Measurements from ENCODE around the gene PAPPA. TPM values are rescaled to one million over a fixed set of nuclear protein-coding genes. Genes with fewer than 3 reads are reported as not detected.

The PAPPA gene
- total and polyA plus RNA-seq, 8 donors, result 0.45 to 11.7 (median 1.9) TPM

DNA sequence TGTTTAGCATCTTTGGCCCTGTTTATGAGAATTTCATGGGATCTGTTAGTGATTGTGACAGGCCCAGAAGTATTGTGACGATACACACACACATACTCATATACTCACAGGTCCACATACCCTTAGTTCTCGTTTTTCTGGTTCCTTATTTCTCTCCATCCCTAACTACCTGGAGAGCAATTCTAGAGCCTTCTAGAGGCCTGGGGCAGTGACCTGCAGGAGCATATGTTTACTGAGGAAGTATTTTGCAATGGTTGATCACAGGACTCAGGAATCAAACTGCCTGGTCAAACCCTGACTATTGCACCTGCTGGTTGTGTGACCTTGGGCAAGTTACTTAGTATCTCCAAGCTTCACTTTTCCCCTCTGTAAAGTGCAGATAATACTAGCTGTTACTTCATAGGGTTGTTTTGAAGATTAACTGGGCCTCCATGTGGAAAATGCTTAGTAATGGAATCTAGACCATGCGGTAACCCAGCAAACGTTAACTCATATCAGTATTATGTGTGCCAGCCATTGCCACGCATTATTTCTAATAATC is 8.7 kb downstream of the PAPPA start:
- H3K27ac ChIP-seq, result no peak overlapping the region

DNA sequence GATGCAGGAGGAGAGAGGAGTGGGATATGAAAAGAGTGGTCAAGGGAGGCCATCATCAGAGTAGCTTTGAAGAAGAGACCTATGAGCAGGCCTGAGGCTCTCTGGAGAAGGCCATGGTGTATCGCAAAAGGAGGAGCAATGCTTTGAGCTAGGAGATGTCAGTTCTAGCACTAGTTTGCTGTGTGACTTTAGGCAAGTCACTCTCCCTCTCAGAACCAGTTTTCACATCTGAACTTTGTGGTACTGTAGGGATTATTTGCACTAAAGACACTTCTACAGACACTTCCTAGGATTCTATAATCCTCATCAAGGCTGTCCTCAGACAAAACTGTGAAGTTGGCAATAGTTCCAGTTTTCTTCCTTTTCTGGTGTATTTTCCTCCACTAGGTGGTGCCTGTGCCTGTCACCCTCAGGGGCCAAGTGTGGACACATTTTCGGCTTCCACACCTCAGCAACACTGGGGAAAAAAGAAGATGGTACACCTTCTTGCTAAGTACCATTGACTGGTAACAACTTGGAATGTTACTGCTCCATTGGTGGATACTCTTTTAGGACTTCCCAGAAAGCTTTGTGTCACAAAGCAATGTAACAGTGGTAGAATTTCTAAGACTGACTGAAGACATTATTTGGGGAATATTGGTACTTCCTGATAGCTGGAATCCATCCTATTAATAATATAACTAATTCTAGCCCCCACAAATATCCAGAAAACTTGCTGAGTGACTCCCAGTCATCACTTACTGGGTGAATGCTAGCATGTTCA is 9.9 kb downstream of the PAPPA start:
- DNase-seq, result no peak
- Histone ChIP-seq H3K27ac (no peak overlapping the region), H3K4me1 (no peaks in the 10 kb centered on the region), H3K36me3 (no peaks in the 10 kb centered on the region), H3K27me3 (peaks cover 0 to 2% (median 0%) of the 10 kb centered on the region in 3 donors), H3K4me3 (no peak overlapping the region), H3K9me3 (no peaks in the 10 kb centered on the region)
- 74 to 91% (median 87%) methylated on average over 2 of the region's 2 CpGs for WGBS, 5 donors
- intact Hi-C loops (cut with DNase I; ENCODE audit: low total_unique reads), result no loop called here
- TF ChIP-seq POLR2AphosphoS5 (IDR thresholded peaks at IDR 0.05), result no peak
- TF ChIP-seq, protein P1, sequence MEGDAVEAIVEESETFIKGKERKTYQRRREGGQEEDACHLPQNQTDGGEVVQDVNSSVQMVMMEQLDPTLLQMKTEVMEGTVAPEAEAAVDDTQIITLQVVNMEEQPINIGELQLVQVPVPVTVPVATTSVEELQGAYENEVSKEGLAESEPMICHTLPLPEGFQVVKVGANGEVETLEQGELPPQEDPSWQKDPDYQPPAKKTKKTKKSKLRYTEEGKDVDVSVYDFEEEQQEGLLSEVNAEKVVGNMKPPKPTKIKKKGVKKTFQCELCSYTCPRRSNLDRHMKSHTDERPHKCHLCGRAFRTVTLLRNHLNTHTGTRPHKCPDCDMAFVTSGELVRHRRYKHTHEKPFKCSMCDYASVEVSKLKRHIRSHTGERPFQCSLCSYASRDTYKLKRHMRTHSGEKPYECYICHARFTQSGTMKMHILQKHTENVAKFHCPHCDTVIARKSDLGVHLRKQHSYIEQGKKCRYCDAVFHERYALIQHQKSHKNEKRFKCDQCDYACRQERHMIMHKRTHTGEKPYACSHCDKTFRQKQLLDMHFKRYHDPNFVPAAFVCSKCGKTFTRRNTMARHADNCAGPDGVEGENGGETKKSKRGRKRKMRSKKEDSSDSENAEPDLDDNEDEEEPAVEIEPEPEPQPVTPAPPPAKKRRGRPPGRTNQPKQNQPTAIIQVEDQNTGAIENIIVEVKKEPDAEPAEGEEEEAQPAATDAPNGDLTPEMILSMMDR (IDR thresholded peaks at IDR 0.05), result peak in 3 of 7 experiments; percentile 17 to 39 (median 22)

More for the DNA sequence above, 8.7 kb downstream of the PAPPA start:
- Histone ChIP-seq H3K9me3 (no peaks in the 10 kb centered on the region), H3K27me3 (peaks cover 0 to 13% (median 0%) of the 10 kb centered on the region in 3 donors), H3K36me3 (no peaks in the 10 kb centered on the region), H3K4me3 (no peak overlapping the region), H3K4me1 (peaks cover 0 to 3% (median 0%) of the 10 kb centered on the region in 4 donors)
- DNase-seq, result peak in 1 of 2 donors; percentile 20
- intact Hi-C loops (cut with DNase I; ENCODE audit: low total_unique reads), result no loop called here
- 51 to 71% (median 62%) methylated on average over 5 of the region's 5 CpGs for WGBS, 5 donors
- no peak for TF ChIP-seq POLR2A (IDR thresholded peaks at IDR 0.05)

DNA sequence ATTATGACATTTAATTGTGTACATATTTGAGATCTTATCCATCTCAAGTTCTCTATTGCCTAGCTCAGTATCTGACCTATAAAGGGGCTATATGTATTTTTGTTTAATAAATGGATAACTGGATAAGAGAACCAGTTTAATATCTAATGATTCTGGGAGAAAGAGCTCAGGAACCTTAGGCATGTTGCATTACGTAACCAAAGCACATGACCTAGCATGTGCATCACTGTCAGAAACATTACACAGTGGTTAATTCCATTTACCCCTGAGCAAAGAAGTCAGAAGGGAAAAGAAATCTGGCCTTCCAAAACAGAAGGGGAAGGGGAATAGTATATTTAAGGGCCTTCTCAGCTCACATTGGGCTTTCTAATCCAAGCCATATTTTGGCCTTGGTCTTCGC is 12.3 kb downstream of the PAPPA start:
- no peak for DNase-seq
- Histone ChIP-seq H3K4me1 (no peaks in the 10 kb centered on the region), H3K36me3 (no peaks in the 10 kb centered on the region), H3K27ac (no peak overlapping the region), H3K4me3 (no peak overlapping the region), H3K27me3 (no peaks in the 10 kb centered on the region), H3K9me3 (no peaks in the 10 kb centered on the region)
- intact Hi-C loops (cut with DNase I; ENCODE audit: low total_unique reads), result no loop called here
- WGBS, 5 donors, result 72 to 91% (median 77%) methylated on average over 2 of the region's 2 CpGs
- no peak for TF ChIP-seq EP300 (IDR thresholded peaks at IDR 0.05)
- TF ChIP-seq POLR2AphosphoS5 (IDR thresholded peaks at IDR 0.05), result no peak
- TF ChIP-seq POLR2A (IDR thresholded peaks at IDR 0.05), result no peak
- TF ChIP-seq, protein P1 (IDR thresholded peaks at IDR 0.05), result no peak

DNA sequence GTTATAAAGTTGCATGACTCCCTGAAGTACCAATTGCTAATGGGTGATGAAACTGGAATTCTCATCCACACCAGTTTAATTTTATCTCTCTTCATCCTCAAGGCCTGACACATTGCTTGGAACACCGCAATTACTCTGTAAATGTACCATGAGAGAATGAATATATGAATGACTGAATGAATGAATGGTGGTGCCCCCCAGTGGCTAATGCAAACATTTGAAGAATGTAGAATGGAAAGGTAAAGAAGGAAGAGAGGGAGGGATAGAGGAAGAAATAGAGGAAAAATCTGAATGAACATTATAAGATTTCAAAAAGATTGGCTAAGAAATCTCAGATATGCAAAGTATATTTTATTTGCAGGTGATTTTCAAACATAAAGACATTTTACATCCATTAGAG is 13.1 kb downstream of the PAPPA start:
- no peak overlapping the region for H3K4me3 ChIP-seq
- WGBS, 5 donors, result 94 to 100% (median 99%) methylated on average over 1 of the region's 1 CpG
- intact Hi-C loops (cut with DNase I; ENCODE audit: low total_unique reads), result no loop called here

More for the DNA sequence above, 13.1 kb downstream of the PAPPA start:
- no peaks in the 10 kb centered on the region for H3K9me3 ChIP-seq
- no peak overlapping the region for H3K27ac ChIP-seq
- H3K27me3 ChIP-seq, result no peaks in the 10 kb centered on the region
- H3K4me1 ChIP-seq, result no peaks in the 10 kb centered on the region
- H3K36me3 ChIP-seq, result no peaks in the 10 kb centered on the region
- no peak for DNase-seq
- TF ChIP-seq EP300 (IDR thresholded peaks at IDR 0.05), result no peak
- TF ChIP-seq, protein P1 (IDR thresholded peaks at IDR 0.05), result no peak
- TF ChIP-seq POLR2A (IDR thresholded peaks at IDR 0.05), result no peak
- no peak for TF ChIP-seq POLR2AphosphoS5 (IDR thresholded peaks at IDR 0.05)
